Keratinocyte (primary cell): Measurements from ENCODE around the gene MIDN. TPM values are rescaled to one million over a fixed set of nuclear protein-coding genes. Genes with fewer than 3 reads are reported as not detected.

Source experiments
- DNase-seq: peaks from one replicate; pipeline ENCODE4 v3.0.0-alpha.2; 2011; ENCODE audit warnings: low read depth, missing footprints, low spot score
- FAIRE-seq: peaks from 2 replicates; lab custom pipeline; 2011; peaks lifted over from hg19 to GRCh38; lab: Jason Lieb, UNC
- H2AFZ ChIP-seq: 2 replicates; pipeline ENCODE4 v1.6.0; 2012; ENCODE audit warnings: low read length, control low read depth, inconsistent platforms; ENCODE audit not compliant: control insufficient read depth
- H3K27ac ChIP-seq: 2 replicates; pipeline ENCODE4 v1.5.1; 2011; ENCODE audit warnings: low read length; ENCODE audit not compliant: control insufficient read depth, insufficient read depth
- H3K27me3 ChIP-seq: 3 replicates; pipeline ENCODE4 v1.6.0; 2011; ENCODE audit warnings: low read length; ENCODE audit not compliant: control insufficient read depth, insufficient read depth; ENCODE audit errors: extremely low read depth
- H3K36me3 ChIP-seq, 2 experiments: 2 replicates in 1 of 2; 3 replicates in 1 of 2; pipeline ENCODE4 v1.5.1; 2011; ENCODE audit warnings: low read length in 2 of 2, mild to moderate bottlenecking in 1 of 2; ENCODE audit not compliant: control insufficient read depth in 2 of 2, insufficient read depth in 2 of 2; ENCODE audit errors: extremely low read depth in 1 of 2
- H3K4me1 ChIP-seq: 3 replicates; pipeline ENCODE4 v1.5.1; 2011; ENCODE audit warnings: low read length; ENCODE audit not compliant: control insufficient read depth, insufficient read depth; ENCODE audit errors: extremely low read depth
- H3K4me2 ChIP-seq: 3 replicates; pipeline ENCODE4 v1.6.0; 2011; ENCODE audit warnings: low read depth, low read length; ENCODE audit not compliant: control insufficient read depth, insufficient read depth; ENCODE audit errors: extremely low read depth
- H3K4me3 ChIP-seq, 3 experiments: fragments of 200-600 bp in 1 of 3; sonication (generic) in 1 of 3; 2 replicates in 2 of 3; 3 replicates in 1 of 3; pipeline ENCODE4 v1.5.1; 2011 to 2016; ENCODE audit warnings: low read length in 3 of 3, mild to moderate bottlenecking in 3 of 3, control low read depth in 2 of 3, inconsistent platforms in 1 of 3, low read depth in 1 of 3, mixed read lengths in 1 of 3, mixed run types in 1 of 3, moderate library complexity in 1 of 3; ENCODE audit not compliant: control insufficient read depth in 2 of 3, insufficient read depth in 2 of 3; ENCODE audit errors: extremely low read depth in 1 of 3
- H3K79me2 ChIP-seq: 2 replicates; pipeline ENCODE4 v1.6.0; 2012; ENCODE audit warnings: low read length; ENCODE audit not compliant: control insufficient read depth, insufficient read depth
- H3K9ac ChIP-seq: 3 replicates; pipeline ENCODE4 v1.6.0; 2011; ENCODE audit warnings: low read length; ENCODE audit not compliant: control insufficient read depth, insufficient read depth; ENCODE audit errors: extremely low read depth
- H3K9me1 ChIP-seq: 3 replicates; pipeline ENCODE4 v1.6.0; 2011; ENCODE audit warnings: low read length; ENCODE audit not compliant: control insufficient read depth, insufficient read depth; ENCODE audit errors: extremely low read depth
- H3K9me3 ChIP-seq: 2 replicates; pipeline ENCODE4 v1.5.1; 2012; ENCODE audit warnings: low read depth, low read length; ENCODE audit not compliant: control insufficient read depth
- H4K20me1 ChIP-seq: 3 replicates; pipeline ENCODE4 v1.6.0; 2011; ENCODE audit warnings: low read length; ENCODE audit not compliant: control insufficient read depth, insufficient read depth; ENCODE audit errors: extremely low read depth
- EZH2 ChIP-seq: IDR thresholded peaks from one replicate; pipeline ENCODE4 v1.6.1; 2012; ENCODE audit warnings: inconsistent platforms, mild to moderate bottlenecking, low read length, moderate library complexity
- dilution Hi-C: fragments of 300-500 bp; cut with MboI; formaldehyde crosslinking; loops from one replicate; pipeline ENCODE4 v1.7.0; 2020; ENCODE audit warnings: low sequenced_read_pairs; ENCODE audit not compliant: extremely low pct_ligation_motif_present
- polyA plus RNA-seq, 5 experiments: library from polyadenylated mRNA; depleted of rRNA in 3 of 5; stranded (reverse) in 3 of 5; stranded (forward) in 1 of 5; unstranded in 1 of 5; fragments of >200 nt; gene quantifications; 1 replicate in 1 of 5; 2 replicates in 3 of 5; 3 replicates in 1 of 5; pipeline versions ENCODE4 v1.2.1 to v1.2.3, GENCODE V29; 2011 to 2012; ENCODE audit warnings: missing spikeins in 2 of 5, low read depth in 1 of 5, low replicate concordance in 1 of 5
- TF ChIP-seq, protein P1 (sequence below), 3 experiments: IDR thresholded peaks in 1 of 3; conservative IDR thresholded peaks in 1 of 3; optimal IDR thresholded peaks in 1 of 3; 2 replicates in 2 of 3; 3 replicates in 1 of 3; pipeline versions ENCODE3 to v1.5.1; 2011; ENCODE audit warnings: low read length in 3 of 3, mild to moderate bottlenecking in 3 of 3, moderate library complexity in 2 of 3, control low read depth in 1 of 3, inconsistent platforms in 1 of 3; ENCODE audit not compliant: insufficient read depth in 2 of 3; ENCODE audit errors: extremely low read depth in 1 of 3

The MIDN gene
- polyA plus RNA-seq, 1 donor (not counting 4 experiments of a cell fraction or from before 2014, with no cell fraction given) = 4.7 TPM

DNA sequence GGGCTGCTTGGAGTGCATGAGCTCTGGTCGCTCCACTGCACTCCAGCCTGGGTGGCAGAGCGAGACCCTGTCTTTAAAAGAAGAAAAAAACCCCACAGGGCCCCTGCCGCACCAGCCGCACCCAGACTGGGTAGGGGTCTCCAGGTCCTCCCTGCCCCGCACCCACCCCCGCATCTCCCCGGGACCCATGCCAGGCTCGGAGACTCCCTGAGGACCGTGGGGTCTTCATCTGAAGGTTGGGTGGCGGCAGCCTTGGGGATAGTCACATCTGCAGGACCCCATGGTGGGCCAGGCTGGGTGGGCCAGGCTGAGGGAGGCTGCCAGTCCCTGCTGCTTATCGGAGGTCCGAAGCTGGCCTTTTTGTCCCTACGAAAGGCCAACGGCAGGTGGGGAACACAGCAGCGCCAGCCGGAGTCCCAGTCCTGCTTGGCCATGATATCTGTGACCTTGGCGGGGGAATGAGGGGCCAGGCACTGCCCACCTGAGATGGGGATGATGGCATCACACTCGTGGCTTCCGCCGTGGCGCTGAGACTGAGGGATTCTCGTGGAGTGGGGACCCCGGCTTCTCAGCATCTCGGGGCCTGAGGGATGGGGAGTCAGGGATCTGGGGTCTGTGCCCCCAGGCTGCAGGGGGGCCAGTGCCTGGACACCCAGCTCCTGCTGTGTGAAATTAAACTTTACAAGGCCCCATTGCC, 48.3 kb downstream of the MIDN start:
- H3K9ac ChIP-seq = no peak overlapping the region
- no peak for TF ChIP-seq EZH2
- TF ChIP-seq, protein P1, sequence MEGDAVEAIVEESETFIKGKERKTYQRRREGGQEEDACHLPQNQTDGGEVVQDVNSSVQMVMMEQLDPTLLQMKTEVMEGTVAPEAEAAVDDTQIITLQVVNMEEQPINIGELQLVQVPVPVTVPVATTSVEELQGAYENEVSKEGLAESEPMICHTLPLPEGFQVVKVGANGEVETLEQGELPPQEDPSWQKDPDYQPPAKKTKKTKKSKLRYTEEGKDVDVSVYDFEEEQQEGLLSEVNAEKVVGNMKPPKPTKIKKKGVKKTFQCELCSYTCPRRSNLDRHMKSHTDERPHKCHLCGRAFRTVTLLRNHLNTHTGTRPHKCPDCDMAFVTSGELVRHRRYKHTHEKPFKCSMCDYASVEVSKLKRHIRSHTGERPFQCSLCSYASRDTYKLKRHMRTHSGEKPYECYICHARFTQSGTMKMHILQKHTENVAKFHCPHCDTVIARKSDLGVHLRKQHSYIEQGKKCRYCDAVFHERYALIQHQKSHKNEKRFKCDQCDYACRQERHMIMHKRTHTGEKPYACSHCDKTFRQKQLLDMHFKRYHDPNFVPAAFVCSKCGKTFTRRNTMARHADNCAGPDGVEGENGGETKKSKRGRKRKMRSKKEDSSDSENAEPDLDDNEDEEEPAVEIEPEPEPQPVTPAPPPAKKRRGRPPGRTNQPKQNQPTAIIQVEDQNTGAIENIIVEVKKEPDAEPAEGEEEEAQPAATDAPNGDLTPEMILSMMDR (optimal IDR thresholded peaks at IDR 0.05 in 1 of 3, IDR thresholded peaks at IDR 0.05 in 1 of 3, conservative IDR thresholded peaks at IDR 0.05 in 1 of 3; ENCODE audit: extremely low read depth in 1 of 3, insufficient read depth in 2 of 3, low read length in 3 of 3) = no peak
- DNase-seq = no peak

DNA sequence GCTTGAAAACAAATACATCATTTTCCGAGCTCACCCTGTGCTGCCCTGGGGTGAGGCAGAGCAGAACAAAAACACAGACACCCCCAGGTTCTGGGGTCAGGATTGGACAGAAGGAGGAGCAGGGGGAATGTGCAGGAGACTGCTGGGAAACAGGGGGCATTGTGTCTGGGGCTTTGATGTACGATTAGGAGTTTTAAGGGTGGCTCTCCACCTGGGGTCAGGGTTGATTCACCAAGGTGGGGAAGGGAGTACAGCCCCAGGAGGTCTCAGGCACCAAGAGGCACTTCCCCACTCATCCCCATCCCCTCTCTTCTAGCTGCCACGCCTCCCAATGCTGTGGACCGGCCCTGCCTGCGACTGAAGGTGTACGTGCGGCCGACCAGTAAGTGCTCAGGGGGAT, 49.9 kb downstream of the MIDN start:
- H3K4me3 ChIP-seq = no peak overlapping the region
- H3K27me3 ChIP-seq = peaks cover 33% of the 10 kb centered on the region
- H3K9me1 ChIP-seq = no peaks in the 10 kb centered on the region
- no peaks in the 10 kb centered on the region for H3K4me1 ChIP-seq
- H2AFZ ChIP-seq = no peak overlapping the region
- no peak overlapping the region for H3K27ac ChIP-seq
- TF ChIP-seq, protein P1 (optimal IDR thresholded peaks at IDR 0.05 in 1 of 3, IDR thresholded peaks at IDR 0.05 in 1 of 3, conservative IDR thresholded peaks at IDR 0.05 in 1 of 3; ENCODE audit: extremely low read depth in 1 of 3, insufficient read depth in 2 of 3, low read length in 3 of 3) = no peak
- no peak for TF ChIP-seq EZH2
- DNase-seq = no peak
- no peak overlapping the region for H3K4me2 ChIP-seq
- dilution Hi-C loops = no loop called here
- no peak overlapping the region for H3K9ac ChIP-seq
- no peaks in the 10 kb centered on the region for H3K36me3 ChIP-seq
- H3K79me2 ChIP-seq = no peaks in the 10 kb centered on the region
- no peaks in the 10 kb centered on the region for H3K9me3 ChIP-seq
- FAIRE-seq = no peak
- no peaks in the 10 kb centered on the region for H4K20me1 ChIP-seq

More for the DNA sequence above, 48.3 kb downstream of the MIDN start:
- Histone ChIP-seq H3K4me2 (no peak overlapping the region), H3K36me3 (no peaks in the 10 kb centered on the region), H3K27me3 (peaks cover 48% of the 10 kb centered on the region), H3K9me1 (no peaks in the 10 kb centered on the region), H3K27ac (no peak overlapping the region), H3K4me1 (no peaks in the 10 kb centered on the region), H3K79me2 (no peaks in the 10 kb centered on the region), H2AFZ (no peak overlapping the region), H4K20me1 (no peaks in the 10 kb centered on the region), H3K9me3 (no peaks in the 10 kb centered on the region), H3K4me3 (no peak overlapping the region)
- FAIRE-seq = no peak
- dilution Hi-C loops = no loop called here
